ENCODE results near the gene NPY2R.

DNA sequence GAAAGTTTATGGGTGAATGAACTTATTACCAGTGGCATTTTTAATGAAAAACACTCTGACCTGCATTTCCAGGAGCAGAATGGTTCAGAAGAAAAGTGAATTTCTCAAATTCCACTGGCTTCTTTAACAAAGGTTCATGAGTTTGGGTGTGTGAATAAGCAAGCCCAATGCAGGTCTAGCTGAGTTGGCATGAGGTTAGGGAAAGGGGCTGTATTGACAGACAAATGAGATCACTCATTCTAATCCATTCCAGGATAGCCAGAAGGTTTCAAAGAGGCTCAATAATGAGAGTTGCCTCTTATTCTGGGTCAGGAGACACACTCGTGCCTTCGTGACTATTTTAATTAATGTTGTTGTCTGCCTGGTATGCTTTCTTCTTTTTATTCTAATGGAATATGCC, 43.7 kb upstream of the NPY2R start:
- TF ChIP-seq YY1 (IDR thresholded peaks at IDR 0.05; ENCODE audit: insufficient read depth, insufficient read length), result no peak
- TF ChIP-seq ZNF274 (IDR thresholded peaks at IDR 0.05; ENCODE audit: low read depth, low read length), result no peak
- TF ChIP-seq SUZ12 (IDR thresholded peaks at IDR 0.05; ENCODE audit: extremely low read depth, insufficient read depth, insufficient read length), result no peak
